ENCODE data around the gene DAB2IP.
"Not testable (repeated sequence)": the region's sequence is repeated elsewhere in the genome, so short reads cannot be mapped to it uniquely, and the experiment has no call there.

The DAB2IP gene

DNA sequence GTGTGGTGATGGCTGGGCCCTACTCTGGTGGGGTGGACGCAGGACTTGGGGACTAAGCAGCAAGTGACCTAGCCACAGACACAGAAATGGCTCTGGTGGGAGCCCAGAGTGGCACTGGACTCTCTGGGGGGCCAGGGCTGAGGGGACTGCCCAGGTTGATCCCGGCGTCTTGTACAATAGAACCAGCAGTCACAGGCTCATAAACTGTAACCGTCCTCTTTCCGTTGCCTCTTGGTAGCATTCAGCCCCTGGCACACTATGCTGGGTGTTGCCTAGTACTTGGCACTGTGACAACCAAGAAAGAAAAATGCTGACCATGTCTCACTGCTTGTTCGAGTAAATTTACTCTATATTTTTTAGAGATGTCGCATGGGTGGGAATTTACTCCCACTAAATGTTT is 80.5 kb downstream of the DAB2IP start:
- no peak for DNase-seq

DNA sequence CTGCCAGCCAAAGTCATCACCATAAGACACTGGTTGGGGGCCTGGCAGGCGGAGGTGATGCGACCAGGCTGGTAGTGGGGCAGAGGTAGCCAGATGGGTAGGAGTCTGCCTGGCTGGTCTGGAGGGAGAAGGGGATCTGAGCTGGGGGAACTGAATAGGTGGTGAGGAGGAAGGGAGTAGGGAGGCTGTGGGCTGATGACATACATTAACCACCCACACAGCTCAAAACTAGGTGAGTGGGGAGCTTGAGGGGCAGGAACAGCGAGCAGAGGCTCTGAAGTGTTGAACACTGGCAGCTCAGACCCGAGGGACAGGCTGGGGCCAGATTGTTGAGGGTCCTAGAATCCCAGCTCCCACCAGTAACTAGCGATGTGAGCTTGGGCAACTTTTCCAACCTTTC is 81.0 kb downstream of the DAB2IP start:
- DNase-seq = no peak

DNA sequence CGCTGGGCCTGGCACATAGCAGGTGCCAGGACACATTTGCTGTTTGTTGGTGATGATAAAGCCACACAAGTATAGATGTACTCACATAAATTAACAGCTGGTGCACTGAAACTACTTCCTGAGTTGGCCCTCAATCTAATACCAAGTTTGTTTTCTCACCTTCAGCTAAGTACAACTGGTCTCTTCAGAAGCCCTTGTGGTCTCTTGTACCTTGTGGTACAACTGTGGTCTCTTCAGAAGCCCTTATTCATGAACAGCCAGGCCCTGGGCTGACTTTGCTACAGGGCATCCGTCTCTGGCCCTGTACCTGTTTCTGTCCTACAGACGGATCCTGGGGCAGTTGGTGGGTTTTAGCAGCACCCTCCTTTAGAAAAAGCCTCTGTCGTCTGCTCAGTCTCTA is 81.5 kb downstream of the DAB2IP start:
- DNase-seq = no peak

DNA sequence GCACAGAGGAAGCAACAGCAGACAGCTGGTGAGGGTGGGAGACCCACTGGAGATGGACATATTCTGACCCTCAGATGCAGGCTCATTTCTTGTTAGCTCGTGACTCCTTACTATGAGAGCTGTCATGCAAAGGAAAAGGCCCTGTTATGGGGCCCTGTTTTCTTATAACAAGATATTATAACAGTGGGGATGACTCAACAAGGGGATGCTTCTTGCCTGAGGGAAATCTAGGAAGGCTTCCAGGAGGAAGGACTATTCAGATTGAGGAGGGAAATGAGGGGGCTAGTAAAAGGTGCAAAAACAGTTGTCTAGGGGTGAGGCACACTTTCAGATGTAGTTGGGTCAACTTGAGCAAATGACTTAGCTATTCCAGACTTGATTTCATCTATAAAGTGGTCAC is 83.0 kb downstream of the DAB2IP start:
- no peak for DNase-seq

DNA sequence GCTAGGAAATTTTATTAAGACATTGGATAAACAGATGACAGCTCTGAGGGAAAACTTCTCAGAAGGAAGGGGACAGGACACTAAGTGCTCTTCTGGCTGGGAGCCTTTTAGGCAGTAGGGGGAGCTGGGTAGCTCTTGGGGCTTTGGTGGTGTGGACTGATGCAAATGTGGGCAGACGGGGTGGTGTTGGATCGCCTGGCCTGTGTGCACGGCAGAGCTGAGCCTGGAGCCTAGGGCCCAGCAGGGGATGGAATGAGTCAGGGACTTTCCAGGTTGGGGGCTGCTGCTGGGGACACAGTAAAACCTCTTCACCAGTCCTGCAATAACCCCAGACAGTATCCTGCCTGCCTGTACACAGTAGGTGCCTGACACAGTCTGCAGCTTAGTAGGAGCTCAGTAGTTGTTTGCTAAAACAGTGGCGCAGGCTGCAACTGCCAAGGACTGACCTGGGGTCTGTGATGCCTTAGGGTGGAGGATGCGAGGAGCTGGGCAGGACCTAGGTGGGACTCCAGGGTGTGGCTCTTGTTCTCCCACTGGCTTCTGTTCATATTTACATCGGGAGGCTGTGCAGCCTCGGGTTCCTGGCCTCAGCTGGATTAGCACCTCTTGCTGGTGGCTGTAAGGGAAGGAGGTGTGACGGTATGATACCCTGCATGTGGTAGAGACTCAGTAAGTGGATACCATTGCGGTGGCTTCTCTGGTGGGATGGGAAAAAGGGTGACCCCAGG is 83.8 kb downstream of the DAB2IP start:
- peak in 1 of 2 donors; percentile 5 for DNase-seq

DNA sequence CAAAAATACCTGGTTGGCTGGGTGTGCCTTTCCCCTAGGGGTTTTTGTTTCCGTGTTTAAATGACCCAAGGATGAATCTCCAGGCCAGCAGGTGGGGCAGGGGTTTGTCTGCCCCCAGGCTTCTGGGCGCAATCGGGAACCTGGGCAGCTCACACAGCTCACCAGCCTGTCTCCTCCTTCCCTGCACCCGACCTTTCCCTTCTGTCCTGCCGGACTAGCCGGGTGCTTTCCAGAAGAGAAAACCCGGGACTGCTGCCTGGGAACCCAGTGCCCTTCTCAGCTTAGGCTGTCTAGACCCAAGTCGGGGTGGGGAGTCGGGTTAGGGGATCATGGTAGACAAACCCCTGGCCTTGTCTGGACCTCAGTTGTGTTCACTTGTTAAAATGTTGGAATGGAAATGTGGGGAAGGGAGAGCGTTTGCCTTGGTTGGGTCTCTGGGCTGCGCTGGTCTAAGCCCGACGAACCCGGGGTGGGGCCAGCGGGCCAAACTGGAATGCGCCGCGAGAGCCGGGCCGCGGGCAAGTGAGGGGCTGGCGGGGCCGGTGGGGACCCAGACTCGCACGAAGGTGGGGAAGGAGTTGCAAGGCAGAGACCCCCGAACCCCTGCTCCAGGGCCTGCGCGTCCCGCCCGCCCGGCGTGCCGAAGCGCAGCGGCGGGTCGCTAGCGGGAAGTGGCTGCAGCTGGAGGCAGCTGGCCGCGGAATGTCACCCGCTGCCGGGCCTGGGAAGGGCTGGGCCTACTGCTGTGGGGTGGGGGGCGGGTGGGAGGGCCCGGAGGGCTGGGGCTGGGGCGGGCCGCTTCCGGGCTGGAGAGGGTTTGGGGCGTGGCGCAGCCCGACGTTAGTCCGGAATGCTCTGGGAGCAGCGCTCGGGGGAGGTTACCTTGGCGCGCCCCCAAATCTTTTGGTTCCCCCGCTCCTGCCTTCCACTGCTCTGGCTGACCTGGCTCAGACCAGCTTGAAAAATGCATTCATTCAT is 84.6 kb downstream of the DAB2IP start:
- no peak for DNase-seq

DNA sequence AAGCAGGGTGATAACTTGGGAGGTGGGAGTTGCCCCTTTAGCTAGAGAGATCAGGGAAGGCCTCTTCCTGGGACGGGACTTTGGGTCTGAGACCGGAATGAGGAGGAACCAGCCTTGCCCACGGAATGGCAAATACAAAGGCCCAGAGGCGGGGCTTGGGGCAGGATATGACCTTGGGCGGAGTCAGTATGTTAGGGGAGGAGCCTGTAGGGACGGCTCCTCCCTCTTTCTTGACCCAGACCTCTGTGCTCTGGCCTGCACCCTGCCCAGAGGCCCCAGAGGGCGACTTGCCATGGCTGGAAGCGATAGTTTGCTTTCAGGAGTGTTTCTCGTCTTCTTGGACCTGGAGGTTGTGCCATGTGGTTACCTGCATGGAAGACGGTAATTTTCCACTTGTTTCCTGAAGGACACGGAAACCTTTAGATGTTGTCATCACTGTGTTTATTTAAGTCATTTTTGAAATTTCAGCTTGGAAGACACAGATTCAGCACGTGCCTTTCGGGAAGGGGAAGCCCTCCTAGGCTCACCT is 85.6 kb downstream of the DAB2IP start:
- no peak for DNase-seq

DNA sequence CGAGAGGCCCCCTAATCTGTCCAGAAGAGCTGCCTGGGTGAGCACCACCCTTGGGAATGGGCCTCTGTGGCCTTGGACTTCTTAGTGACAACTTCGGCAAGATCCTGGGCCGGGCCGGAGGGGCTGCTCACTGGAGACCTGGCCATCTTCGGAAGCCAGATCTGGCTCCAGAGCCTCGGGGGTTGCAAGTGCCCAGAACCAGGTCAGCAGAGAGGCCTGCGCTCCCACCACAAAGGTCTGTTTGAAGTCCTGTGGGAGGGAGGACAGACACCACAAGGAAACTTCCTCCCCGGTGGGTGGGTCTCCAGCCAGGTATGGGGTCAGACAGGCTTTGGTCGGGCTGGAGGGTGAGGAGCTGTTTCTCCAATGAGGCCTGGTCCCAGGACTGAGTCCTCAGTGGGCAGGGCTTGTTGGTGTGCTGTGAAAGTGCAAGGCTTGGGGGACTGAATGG is 86.1 kb downstream of the DAB2IP start:
- no peak for DNase-seq

DNA sequence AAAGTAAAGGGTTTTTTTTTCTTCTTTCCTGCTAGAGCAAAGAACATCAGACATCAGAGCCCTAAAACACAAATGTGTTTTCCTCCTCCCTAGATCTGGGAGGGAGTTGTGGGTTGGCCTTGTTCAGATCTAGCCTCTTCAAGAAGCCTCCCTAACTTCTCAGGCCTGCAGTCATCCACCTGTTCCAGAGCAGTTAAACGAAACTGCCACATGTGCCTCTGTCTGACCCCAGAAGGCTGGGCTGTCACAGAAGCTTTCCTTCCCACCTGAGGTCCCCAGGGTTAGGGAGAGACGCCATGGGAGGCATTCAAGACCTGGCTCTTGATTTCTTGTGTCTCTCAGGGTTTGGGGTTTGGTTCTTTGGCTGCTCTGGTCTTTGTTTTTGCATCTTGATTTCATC is 87.0 kb downstream of the DAB2IP start:
- DNase-seq = no peak

DNA sequence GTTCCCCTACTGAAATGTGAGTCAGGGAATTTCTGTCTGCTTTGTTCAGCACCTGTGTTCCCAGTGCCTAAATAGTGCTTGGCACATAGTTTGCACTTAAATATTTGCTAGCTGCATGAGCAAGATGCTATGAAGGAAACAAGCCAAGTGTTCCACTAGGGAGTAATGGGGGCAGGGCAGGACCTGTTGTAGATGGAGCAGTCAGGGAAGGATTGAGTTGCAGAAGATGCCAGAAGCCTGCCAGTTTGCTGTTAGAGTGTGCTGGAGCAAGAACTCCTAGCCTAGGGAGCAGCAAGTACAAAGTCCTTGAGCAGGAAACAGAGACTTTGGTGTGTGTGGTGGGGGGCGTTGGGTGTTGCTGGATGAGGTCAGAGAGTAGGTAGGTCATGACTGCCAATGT is 87.5 kb downstream of the DAB2IP start:
- no peak for DNase-seq

DNA sequence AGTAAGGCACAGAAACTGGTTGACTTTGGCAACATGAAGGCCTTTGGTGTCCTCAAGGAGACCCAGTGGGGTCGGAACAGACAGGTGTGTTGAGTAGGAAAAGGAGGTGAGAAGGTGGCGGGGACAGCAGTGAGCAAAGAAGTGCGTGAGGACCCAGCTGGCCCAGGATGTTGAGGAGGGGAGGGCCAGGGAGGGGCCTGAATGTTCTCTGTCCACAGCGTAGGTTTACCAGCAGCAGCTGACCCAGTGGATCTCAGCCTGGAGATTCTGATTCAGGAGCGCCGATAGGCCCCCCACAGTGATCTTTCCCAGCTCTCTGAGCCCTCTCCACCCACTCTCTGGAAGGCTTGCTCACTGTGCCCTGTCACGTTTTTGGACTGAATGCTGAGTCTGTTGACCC is 88.5 kb downstream of the DAB2IP start:
- no peak for DNase-seq

DNA sequence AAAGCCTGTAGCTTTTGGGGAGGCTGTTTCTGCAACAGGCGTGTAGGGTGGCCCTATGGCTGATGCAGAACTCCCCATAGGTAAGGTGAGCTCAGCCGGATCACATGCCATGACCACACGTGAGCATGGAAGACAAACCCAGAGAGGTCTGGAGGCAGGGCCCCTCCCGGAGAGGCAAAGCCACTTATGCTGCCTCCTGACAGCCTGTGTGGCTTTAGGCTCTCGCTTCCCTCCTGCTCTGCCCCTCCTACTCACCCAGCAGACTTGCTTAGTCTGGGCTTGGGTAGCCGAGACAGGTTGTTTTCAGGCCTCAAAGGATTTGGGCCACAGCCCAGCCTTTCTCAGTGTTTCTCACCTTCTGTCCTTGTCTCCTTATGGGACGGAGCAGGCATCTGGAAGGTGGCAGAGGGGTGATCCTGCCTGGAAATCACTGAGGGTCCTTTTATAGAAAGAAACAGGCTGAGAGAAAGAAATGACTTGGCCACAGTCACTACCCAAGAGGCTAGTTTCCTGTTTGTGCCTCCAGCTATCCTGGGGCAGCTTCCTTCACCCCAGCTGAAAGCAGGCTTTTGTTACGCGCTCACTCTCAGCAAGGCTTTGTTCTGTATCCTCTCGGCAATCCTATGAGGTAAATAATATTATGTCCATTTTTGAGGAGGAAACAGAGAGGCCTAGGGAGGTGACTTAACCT is 89.9 kb downstream of the DAB2IP start:
- DNase-seq = no peak

DNA sequence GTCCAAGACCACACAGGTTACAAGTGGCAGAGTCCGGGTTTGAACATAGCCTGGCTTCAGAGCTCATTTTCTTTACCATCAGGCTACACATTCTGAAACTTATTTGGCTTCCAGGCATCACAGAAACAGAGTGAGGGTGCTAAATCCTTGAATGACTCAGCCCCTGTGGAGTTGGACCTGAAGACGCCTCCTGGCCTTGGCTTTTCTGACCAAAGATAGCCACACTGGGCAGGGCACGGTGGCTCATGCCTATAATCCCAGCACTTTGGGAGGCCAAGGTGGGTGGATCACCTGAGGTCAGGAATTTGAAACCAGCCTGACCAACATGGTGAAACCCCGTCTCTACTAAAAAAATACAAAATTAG is 90.5 kb downstream of the DAB2IP start:
- not testable (repeated sequence) for DNase-seq

DNA sequence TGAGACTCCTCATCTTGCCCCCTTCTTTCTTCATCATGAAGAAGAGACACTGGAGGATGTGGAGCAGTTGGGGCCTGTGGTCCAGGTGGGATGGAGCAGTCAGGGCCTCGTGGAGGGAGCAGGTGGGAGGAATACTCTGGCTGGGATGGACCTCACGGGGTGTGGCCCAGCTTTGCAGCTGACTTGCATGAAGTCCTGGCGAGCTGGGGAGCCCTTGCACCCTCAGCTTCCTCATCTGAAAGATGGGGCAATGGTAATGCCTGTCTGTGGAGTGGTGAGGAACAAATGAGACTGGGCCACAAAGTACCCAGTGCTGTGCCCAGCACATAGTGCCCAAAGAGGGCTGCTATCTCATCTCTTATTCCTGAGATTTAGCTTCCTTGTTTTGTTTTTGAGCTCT is 91.5 kb downstream of the DAB2IP start:
- DNase-seq = no peak

DNA sequence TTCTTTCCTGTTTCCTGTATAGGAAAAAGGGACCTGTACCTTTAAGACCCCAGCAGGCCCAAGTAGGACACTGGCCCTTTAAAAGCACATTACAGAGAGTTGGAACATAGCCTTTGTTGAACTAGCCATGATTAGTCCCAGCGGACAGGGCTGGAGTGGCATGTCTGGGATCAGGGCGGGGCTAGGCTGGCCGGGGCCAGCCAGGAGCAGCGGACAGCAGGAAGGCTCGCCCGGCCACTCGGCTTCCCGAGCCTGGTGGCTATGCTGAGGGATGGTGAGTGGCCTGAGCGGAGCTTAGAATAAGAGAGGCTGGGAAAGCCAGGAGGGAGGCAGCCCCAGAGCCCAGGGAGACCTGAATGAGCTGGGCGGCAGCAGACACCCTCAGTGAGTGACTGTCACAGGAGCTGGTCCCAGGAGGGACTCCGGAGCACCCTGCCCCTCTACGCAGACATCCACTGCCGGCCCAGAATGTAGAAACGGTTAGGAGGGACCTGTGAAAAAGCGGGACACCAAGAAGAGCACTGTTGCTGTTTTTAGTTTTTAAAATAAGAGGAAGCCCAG is 92.1 kb downstream of the DAB2IP start:
- DNase-seq = no peak

DNA sequence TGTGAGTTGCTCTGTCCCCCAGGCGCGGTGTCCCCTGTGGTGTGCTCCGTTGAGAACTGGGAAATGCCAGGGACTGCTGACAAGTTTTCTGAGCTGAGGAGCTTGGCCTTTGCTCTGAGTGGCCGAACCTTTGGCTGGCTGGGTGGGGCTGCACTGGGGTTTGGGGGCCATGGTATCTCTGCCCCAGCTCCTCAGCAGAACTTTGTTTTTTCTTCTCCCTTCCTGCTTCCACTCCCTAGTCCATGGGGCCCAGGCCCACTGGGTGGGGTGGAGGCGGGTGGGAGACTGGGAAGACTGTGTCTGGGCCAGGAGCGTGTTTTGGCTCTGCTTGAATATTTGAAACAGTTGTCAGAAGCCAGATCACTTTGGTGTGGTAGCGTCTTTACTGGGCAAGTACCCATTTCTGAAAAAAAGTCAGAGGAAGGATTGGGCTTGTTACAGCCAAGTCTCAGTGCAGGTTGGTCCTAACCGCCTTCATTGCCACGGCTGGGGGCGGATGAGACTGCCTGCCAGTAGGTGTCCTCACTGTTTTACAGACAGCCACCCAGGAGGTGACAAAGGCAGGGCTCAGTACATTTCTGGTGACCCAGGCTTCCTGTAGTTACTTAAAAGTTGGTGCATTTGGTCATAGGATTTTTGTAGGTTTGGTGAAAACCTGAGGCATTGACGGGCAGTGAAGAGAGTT is 92.7 kb downstream of the DAB2IP start:
- peak in 1 of 2 donors; percentile 35 for DNase-seq

DNA sequence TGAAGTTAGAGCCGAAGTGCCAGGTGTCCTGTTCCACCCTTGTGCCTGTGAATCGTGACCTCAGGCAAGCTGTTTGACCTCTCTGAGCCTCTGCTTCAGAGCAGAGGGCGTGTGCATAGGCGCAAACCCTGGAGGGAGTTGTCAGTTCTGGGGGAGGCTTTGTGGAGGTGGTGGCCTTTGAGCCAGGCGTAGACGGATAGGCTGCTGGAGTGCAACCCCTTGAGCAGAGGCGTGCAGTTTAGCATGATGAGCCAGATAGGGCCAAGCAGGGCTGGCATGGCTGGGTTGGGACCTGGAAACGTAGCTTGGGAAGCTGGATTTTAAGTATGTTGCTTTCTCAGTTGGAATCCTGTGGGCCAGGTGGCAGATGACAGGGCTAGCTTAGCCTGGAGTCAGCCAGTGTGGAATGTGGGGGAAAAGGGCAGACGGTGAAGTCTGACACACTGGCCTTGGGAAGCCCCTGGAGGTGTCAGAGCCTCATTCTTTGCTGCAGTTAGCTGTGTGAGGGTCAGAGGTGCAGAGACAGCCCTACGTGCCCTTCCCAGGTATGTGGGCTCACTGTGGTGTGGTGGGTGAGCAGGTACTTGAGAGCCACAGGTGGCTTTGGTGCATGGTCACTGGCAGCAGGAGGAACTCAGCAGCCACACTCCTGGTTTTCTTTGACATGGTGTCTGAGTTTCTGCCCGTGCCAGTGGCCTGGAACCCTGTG is 93.4 kb downstream of the DAB2IP start:
- DNase-seq = no peak

DNA sequence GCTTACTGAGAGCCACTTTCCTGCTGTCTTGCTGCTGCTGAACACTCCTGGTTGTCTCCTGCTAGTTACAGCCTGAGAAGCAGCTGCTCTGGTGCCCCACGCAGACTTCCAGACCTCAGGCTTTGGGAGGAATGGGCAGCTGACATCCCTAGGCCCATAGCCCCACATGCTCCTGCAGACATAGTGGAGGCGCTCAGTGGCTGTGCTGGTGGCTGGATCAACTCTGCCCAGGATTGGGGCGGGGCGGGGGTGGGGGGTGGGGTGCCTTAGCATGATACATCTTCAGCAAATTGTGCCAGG is 93.9 kb downstream of the DAB2IP start:
- DNase-seq = no peak

DNA sequence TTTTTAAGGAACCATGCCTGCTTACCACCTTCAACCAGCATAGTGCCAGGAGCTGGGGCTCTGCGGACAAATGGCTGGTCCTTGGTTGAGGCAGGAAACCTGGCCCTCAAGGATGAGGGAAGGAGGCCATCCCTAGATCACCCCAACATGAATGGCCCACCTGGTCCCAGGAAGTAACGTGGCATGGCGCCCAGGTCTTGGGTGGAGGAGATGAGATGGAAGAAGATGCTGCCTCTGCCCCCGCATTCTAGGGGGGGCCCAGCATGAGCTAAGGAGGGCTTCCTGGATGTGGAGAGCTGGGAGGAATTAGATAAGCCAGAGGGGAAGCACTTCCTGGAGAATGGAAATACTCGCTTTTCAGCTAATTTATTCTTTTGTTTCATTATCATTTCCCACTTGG is 95.0 kb downstream of the DAB2IP start:
- no peak for DNase-seq

DNA sequence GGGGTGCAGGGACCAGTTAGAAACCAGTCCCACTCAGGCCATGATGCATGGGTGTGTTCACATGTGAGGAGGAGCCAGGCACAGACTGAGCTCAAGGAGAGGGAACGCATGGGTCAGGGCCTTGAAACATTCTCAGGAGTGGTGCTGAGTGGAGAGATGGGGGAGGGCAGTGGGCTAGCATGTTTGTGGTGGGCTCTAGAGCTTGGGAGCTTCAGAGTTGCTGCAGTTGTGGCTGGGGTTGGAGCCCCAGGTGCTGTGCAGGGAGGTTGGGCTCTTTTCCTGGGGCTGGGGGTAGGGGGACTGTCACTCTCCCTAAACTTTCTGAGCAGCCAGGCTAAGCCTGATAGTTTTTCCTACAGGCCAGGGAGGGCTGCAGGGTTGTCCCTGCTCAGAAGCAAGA is 95.4 kb downstream of the DAB2IP start:
- DNase-seq = no peak

DNA sequence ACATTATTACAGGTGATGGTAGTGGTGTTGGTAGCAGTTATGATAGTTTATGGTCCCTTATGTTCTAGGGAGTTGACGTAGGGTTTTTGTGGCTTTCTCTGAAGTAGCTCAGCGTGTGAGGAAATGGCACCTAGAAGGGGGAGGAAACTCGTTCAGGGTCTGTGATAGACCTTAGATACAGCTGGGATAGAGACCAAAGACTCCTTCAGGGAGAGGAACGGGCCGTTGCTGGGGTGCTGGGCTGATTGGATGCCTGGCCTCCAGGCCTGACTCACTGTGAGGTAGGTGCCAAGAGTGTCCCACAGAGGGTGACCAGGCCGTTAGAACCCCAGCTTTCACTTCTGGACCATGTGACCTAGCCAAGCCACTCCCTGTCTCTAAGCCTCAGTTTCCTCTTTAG is 96.6 kb downstream of the DAB2IP start:
- DNase-seq = no peak
